ENCODE measurements around the gene MADD. TPM values are rescaled to one million over a fixed set of nuclear protein-coding genes. Genes with fewer than 3 reads are reported as not detected.

The MADD gene
- total RNA-seq = 41.4 TPM

DNA sequence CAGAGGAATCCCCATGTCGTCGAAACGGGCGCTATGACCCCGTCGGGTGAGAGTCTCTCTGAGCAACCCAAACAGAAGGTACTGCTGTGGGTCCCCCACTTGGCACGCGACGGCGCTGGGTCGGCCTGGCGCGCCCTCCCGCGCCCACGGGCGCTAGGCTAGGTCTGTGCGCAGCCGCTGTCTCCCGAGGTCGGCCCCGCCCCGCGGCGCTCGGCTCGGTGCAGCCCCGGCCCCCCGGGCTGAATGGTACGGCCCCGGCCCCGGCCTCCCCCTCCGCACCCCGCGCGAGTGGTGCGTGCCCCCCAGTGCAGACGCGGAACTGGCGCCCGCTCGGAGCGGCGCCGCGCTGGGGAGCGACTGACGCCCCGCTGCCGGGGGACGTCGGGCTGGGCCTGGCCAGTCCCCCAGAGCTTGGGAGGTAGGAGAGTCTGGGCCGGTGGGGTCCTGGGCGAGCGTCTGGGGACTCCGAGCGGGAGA is at the start of gene MADD:
Gene MADD, plus strand, starts transcription at position 305 of the 477 bp plus-strand sequence.

DNA sequence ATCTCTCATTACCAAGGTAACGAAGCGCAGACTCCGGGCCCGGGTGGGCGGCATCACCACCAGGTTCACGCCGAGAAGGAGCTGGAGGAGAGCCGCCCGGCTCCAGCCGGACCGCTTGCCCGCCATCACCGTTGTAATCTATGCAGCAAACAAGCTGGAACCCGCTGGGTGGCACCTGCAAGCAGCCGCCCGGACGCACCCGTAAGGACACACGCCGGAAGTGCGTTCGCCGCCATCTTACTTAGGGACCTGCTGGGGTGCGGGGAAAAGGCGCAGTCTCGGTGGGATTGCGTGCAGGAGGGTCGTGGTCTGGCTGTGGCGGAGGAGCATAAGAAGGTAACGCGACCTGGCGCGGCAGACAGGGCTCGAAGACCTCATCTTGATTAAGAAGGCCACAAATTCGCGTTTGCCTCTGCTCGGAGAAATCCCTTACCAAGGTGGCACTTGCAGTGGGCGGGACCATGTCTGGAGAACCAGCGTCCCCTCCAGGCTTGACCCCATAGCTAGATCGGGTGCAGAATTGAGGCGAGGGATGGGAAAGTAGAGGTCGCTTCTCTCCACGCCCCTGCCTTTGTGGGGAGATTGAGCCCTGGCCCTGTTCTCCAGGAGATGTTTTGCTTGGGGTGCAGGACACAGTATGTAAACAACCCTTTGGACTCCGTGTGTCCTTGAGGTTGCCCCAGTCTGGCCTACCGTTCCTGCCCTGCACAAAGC is 21.1 kb upstream of the MADD start, which contains the start of gene ACP2:
Gene ACP2, minus strand, starts transcription at position 151 of the 714 bp plus-strand sequence. Its CDS starts 25 bp downstream, at position 126.

DNA sequence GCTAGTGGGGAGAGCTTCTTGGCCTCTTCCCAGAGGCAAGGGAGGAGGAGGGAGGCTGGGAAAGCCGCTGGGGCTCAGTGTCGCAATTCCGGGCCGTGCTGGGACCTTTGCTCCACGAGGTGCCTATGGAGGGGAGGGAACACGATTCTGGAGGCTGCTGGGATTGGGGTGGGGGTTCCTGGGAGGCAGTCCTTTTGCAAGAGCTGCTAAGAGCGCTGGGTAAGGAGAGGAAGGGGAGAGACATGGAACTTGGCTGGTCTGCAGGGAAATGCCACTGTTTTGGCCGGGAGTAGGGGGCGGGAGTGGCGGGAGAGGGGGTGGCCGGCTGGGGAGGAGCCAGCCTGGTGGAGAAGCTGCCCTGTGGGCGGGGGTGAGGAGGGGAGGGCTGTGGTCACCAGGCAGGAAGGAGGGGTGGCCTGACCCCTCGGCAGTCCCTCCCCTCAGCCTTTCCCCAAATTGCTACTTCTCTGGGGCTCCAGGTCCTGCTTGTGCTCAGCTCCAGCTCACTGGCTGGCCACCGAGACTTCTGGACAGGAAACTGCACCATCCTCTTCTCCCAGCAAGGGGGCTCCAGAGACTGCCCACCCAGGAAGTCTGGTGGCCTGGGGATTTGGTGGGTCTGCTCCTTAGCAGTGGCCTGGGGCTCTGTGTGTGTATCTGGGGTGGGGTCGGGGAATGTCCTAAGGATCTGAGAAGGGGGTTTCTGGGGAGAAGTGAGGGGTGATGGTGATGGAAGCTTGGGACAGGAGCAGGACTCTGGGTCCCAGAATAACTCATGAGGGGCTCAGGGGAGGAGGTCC is 12.2 kb upstream of the MADD start, which contains the start of gene NR1H3:
Gene NR1H3, plus strand, starts transcription at position 480 of the 800 bp plus-strand sequence. CDS start 1,221 bp downstream, outside the sequence.

DNA sequence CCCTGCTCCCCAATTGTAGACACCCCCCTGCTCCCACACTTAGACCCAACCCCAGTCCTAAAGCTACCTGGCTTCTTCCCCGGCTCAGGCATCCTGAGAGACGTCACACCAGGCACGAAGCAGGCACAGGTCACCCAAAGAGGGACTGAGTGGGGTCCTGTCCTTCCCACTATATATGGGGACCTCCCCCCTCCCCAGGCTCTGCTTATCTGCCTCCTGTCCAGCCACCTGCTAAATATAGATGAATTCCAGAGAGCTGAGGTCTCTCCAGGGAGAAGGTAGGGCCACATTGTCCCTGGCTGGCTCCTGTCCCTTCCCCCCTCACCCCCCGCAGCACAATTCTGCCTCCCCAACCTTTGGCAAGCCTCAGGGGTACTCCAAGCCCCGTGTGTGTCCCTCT is 82.6 kb downstream of the MADD start, which contains the start of gene MYBPC3:
Gene MYBPC3, minus strand, starts transcription at position 147 of the 400 bp plus-strand sequence. Its CDS starts 55 bp downstream, at position 92.

DNA sequence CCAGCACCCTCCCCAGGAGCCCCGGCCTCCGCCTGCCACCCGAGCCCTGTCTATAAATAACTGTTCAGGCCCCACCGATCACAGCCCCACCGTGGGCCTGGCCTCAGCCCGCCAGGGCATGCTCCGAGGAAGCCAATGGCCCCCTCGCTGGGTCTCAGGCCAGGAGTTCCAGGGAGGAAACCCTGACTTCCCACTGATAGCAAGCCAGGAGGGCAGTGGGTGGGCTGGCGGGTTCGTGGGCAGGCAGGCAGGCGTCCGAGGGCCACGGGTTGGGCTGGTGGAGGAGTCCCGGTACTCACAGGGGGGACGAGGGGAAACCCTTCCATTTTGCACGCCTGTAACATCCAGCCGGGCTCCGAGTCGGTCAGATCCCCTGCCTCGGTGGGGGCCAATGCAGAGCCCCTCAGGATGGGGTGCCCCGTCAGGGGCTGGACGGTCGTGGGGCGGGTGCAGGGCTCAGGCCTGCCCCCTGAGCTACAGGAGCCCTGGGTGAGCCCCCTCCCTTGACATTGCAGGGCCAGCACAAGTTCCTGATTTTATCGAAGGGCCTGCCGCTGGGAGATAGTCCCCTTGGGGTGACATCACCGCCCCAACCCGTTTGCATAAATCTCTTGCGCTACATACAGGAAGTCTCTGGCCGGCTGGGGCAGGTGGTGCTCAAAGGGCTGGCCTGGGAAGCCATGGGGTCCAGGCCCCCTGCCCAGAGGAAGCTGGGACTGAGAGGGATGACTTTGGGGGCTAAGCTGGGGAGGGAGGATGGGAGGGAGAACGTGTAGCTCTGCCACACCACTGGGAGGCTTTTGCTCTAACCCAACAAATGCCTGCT is 108.3 kb downstream of the MADD start, which contains the start of gene SPI1:
Gene SPI1, minus strand, starts transcription at position 538 of the 826 bp plus-strand sequence. Its CDS starts 194 bp downstream, at position 344.

Other genes starting within 250 kb of the MADD start
- 122 TPM for gene ARFGAP2, start 93.3 kb upstream of the MADD start, total RNA-seq
- gene PACSIN3, start 83.7 kb upstream of the MADD start, total RNA-seq = 52.4 TPM
- gene DDB2, start 55.2 kb upstream of the MADD start, total RNA-seq = 16.5 TPM
- 68.8 TPM for gene ACP2, start 21.3 kb upstream of the MADD start, total RNA-seq
- gene NR1H3, start 12.1 kb upstream of the MADD start, total RNA-seq = 37.8 TPM
- 0.23 TPM for gene MYBPC3, start 82.6 kb downstream of the MADD start, total RNA-seq
- gene SPI1, start 108.4 kb downstream of the MADD start, total RNA-seq = 19.0 TPM
- gene SLC39A13, start 138.5 kb downstream of the MADD start, total RNA-seq = 60.7 TPM
- 56.9 TPM for gene PSMC3, start 156.3 kb downstream of the MADD start, total RNA-seq
- 12.8 TPM for gene RAPSN, start 179.0 kb downstream of the MADD start, total RNA-seq

All from metanephros (tissue), 1 donor.